H1 (cell line): Measurements from ENCODE around the gene MBOAT2. TPM values are rescaled to one million over a fixed set of nuclear protein-coding genes. Genes with fewer than 3 reads are reported as not detected.

ENCODE experiments used
- CTCF ChIA-PET: fragments of 300-600 bp; sonication (Branson Sonifier 250); formaldehyde crosslinking; loops from one replicate; lab custom pipeline; 2021; ENCODE audit not compliant: partially characterized antibody; lab: Charles Lee
- POLR2A ChIA-PET: fragments of 300-600 bp; sonication (Branson Sonifier 250); formaldehyde crosslinking; loops from one replicate; lab custom pipeline; 2021; ENCODE audit warnings: inconsistent platforms; ENCODE audit not compliant: partially characterized antibody; lab: Charles Lee
- DNase-seq, 2 experiments: peaks; one replicate each; pipeline versions ENCODE4 v3.0.0 to v3.0.0-alpha.2; 2010 to 2022; ENCODE audit warnings: low spot score in 2 of 2, low read depth in 1 of 2, mixed read lengths in 1 of 2
- FAIRE-seq: peaks from 2 replicates; lab custom pipeline; 2011; peaks lifted over from hg19 to GRCh38; lab: Jason Lieb, UNC
- H2AFZ ChIP-seq: 2 replicates; pipeline ENCODE4 v1.8.1; 2012; ENCODE audit warnings: low read length, inconsistent platforms
- H2AK5ac ChIP-seq: 2 replicates; pipeline ENCODE4 v1.6.1; 2013; ENCODE audit warnings: low read depth, low read length
- H2BK120ac ChIP-seq: replicated peaks from 2 replicates; pipeline ENCODE3; 2013; ENCODE audit warnings: low read depth, low read length, inconsistent platforms
- H2BK12ac ChIP-seq: 2 replicates; pipeline ENCODE4 v1.6.1; 2013; ENCODE audit warnings: low read depth, low read length
- H2BK15ac ChIP-seq: 2 replicates; pipeline ENCODE4 v1.6.1; 2013; ENCODE audit warnings: low read length
- H2BK20ac ChIP-seq: 2 replicates; pipeline ENCODE4 v1.6.1; 2013; ENCODE audit warnings: low read length
- H2BK5ac ChIP-seq: 2 replicates; pipeline ENCODE4 v1.6.1; 2013; ENCODE audit warnings: low read depth, low read length
- H3K14ac ChIP-seq: 2 replicates; pipeline ENCODE4 v1.6.1; 2013; ENCODE audit warnings: inconsistent platforms; ENCODE audit not compliant: insufficient read length
- H3K18ac ChIP-seq: 2 replicates; pipeline ENCODE4 v1.6.1; 2013; ENCODE audit warnings: low read length; ENCODE audit errors: extremely low read depth
- H3K23ac ChIP-seq: 2 replicates; pipeline ENCODE4 v1.6.1; 2013; ENCODE audit warnings: inconsistent platforms; ENCODE audit not compliant: insufficient read length
- H3K23me2 ChIP-seq: 2 replicates; pipeline ENCODE4 v1.6.1; 2013; ENCODE audit warnings: low read depth, low read length
- H3K27ac ChIP-seq: 2 replicates; pipeline ENCODE4 v1.6.1; 2011; ENCODE audit warnings: low read depth, low read length, inconsistent platforms
- H3K27me3 ChIP-seq, 4 experiments: replicated peaks in 1 of 4; 1 replicate in 1 of 4; 2 replicates in 3 of 4; pipeline versions ENCODE4 v1.6.1 to v1.8.1; 2011 to 2013; ENCODE audit warnings: low read length in 3 of 4, mild to moderate bottlenecking in 3 of 4, inconsistent platforms in 2 of 4, mixed read lengths in 2 of 4, moderate library complexity in 1 of 4; ENCODE audit not compliant: control insufficient read depth in 3 of 4, insufficient read depth in 3 of 4; ENCODE audit errors: extremely low read depth in 1 of 4
- H3K36me3 ChIP-seq, 4 experiments: 2 replicates each; pipeline versions ENCODE4 v1.6.1 to v1.8.1; 2011 to 2013; ENCODE audit warnings: mild to moderate bottlenecking in 4 of 4, low read length in 3 of 4, moderate library complexity in 2 of 4, control low read depth in 1 of 4, inconsistent platforms in 1 of 4; ENCODE audit not compliant: insufficient read depth in 4 of 4, control insufficient read depth in 2 of 4
- H3K4ac ChIP-seq: replicated peaks from 2 replicates; pipeline ENCODE3; 2013; ENCODE audit warnings: low read length, low read depth, mixed read lengths, inconsistent platforms; ENCODE audit not compliant: insufficient read length
- H3K4me1 ChIP-seq, 4 experiments: replicated peaks in 1 of 4; 1 replicate in 1 of 4; 2 replicates in 3 of 4; pipeline versions ENCODE4 v1.6.1 to v1.8.1; 2011 to 2013; ENCODE audit warnings: low read length in 3 of 4, inconsistent platforms in 2 of 4, mixed read lengths in 1 of 4; ENCODE audit not compliant: insufficient read depth in 4 of 4, control insufficient read depth in 3 of 4
- H3K4me2 ChIP-seq, 2 experiments: 2 replicates each; pipeline versions ENCODE4 v1.6.1 to v1.8.1; 2011 to 2013; ENCODE audit warnings: low read depth in 2 of 2, low read length in 2 of 2, control low read depth in 1 of 2, inconsistent platforms in 1 of 2, mild to moderate bottlenecking in 1 of 2; ENCODE audit not compliant: insufficient read depth in 1 of 2
- H3K4me3 ChIP-seq, 4 experiments: fragments of 200-600, 300-600 bp in 1 of 4; sonication (generic), shearing (Covaris generic), sonication (Bioruptor Twin) in 1 of 4; 2 replicates each; pipeline versions ENCODE4 v1.5.1 to v1.8.1; 2011 to 2016; ENCODE audit warnings: low read length in 4 of 4, low read depth in 3 of 4, control low read depth in 2 of 4, inconsistent platforms in 2 of 4, mild to moderate bottlenecking in 2 of 4, mixed read lengths in 1 of 4, moderate library complexity in 1 of 4; ENCODE audit not compliant: insufficient read depth in 2 of 4; ENCODE audit errors: extremely low read depth in 1 of 4
- H3K56ac ChIP-seq: replicated peaks from 2 replicates; pipeline ENCODE3; 2013; ENCODE audit warnings: low read depth, mild to moderate bottlenecking, mixed read lengths, low read length, inconsistent platforms; ENCODE audit not compliant: insufficient read length
- H3K79me1 ChIP-seq: 2 replicates; pipeline ENCODE4 v1.6.1; 2013; ENCODE audit warnings: low read depth, low read length, control low read depth
- H3K79me2 ChIP-seq, 2 experiments: 2 replicates each; pipeline versions ENCODE4 v1.6.1 to v1.8.1; 2012 to 2013; ENCODE audit warnings: low read length in 2 of 2, mild to moderate bottlenecking in 2 of 2, inconsistent platforms in 1 of 2; ENCODE audit not compliant: insufficient read depth in 2 of 2, control insufficient read depth in 1 of 2
- H3K9ac ChIP-seq, 4 experiments: replicated peaks in 1 of 4; 1 replicate in 1 of 4; 2 replicates in 3 of 4; pipeline versions ENCODE4 v1.6.1 to v1.8.1; 2011 to 2013; ENCODE audit warnings: low read depth in 3 of 4, low read length in 3 of 4, control low read depth in 2 of 4, mild to moderate bottlenecking in 2 of 4, moderate library complexity in 2 of 4, inconsistent platforms in 1 of 4; ENCODE audit errors: extremely low read depth in 1 of 4
- H3K9me3 ChIP-seq, 2 experiments: 2 replicates each; pipeline versions ENCODE4 v1.6.1 to v1.8.1; 2012 to 2013; ENCODE audit warnings: mild to moderate bottlenecking in 2 of 2, moderate library complexity in 2 of 2, control low read depth in 1 of 2, inconsistent platforms in 1 of 2, low read depth in 1 of 2, low read length in 1 of 2, mixed read lengths in 1 of 2; ENCODE audit not compliant: insufficient read depth in 2 of 2
- H4K20me1 ChIP-seq, 2 experiments: replicated peaks in 1 of 2; 2 replicates each; pipeline versions ENCODE3 to v1.8.1; 2011 to 2013; ENCODE audit warnings: inconsistent platforms in 2 of 2, low read length in 2 of 2, mild to moderate bottlenecking in 1 of 2; ENCODE audit not compliant: insufficient read depth in 2 of 2, control insufficient read depth in 1 of 2
- H4K5ac ChIP-seq: 2 replicates; pipeline ENCODE4 v1.6.1; 2013; ENCODE audit warnings: low read length, low read depth, mixed read lengths, inconsistent platforms; ENCODE audit not compliant: insufficient read length
- H4K8ac ChIP-seq: 2 replicates; pipeline ENCODE4 v1.8.0; 2013; ENCODE audit warnings: mild to moderate bottlenecking, moderate library complexity, low read length, inconsistent platforms; ENCODE audit not compliant: insufficient read depth; ENCODE audit errors: extremely low read depth
- H4K91ac ChIP-seq: replicated peaks from 2 replicates; pipeline ENCODE3; 2013; ENCODE audit warnings: low read length, mixed read lengths, inconsistent platforms; ENCODE audit not compliant: insufficient read length
- ASH2L ChIP-seq: fragments of 200-600, 300-600 bp; sonication (generic); IDR thresholded peaks from one replicate; pipeline ENCODE4 v1.7.1; 2017; ENCODE audit warnings: low read length
- CREB1 ChIP-seq: IDR thresholded peaks from 2 replicates; pipeline ENCODE4 v1.6.1; 2012; ENCODE audit warnings: inconsistent platforms
- GABPA ChIP-seq: IDR thresholded peaks from 2 replicates; pipeline ENCODE4 v1.6.1; 2011; ENCODE audit warnings: mild to moderate bottlenecking, low read length, moderate library complexity, borderline replicate concordance; ENCODE audit not compliant: insufficient read depth
- JUND ChIP-seq: IDR thresholded peaks from 2 replicates; pipeline ENCODE4 v1.6.1; 2011; ENCODE audit warnings: mild to moderate bottlenecking, improper control_type of control experiment, low read length
- KDM1A ChIP-seq: fragments of 200-600, 300-600 bp; sonication (generic); IDR thresholded peaks from 2 replicates; pipeline ENCODE4 v1.7.1; 2016; ENCODE audit warnings: mild to moderate bottlenecking, low read length, borderline replicate concordance
- MAFK ChIP-seq: IDR thresholded peaks from 2 replicates; pipeline ENCODE4 v1.6.1; 2012; ENCODE audit warnings: low read depth, mild to moderate bottlenecking, improper control_type of control experiment, low read length
- POLR2AphosphoS5 ChIP-seq: IDR thresholded peaks from 2 replicates; pipeline ENCODE4 v1.6.1; 2011; ENCODE audit warnings: low read depth, low read length
- POU5F1 ChIP-seq: IDR thresholded peaks from 2 replicates; pipeline ENCODE4 v1.6.1; 2011; ENCODE audit warnings: low read depth, mild to moderate bottlenecking, low read length, moderate library complexity
- RBBP5 ChIP-seq: IDR thresholded peaks from 2 replicates; pipeline ENCODE4 v1.7.1; 2012; ENCODE audit warnings: low read depth, mild to moderate bottlenecking, inconsistent platforms, low read length, moderate library complexity, borderline replicate concordance
- SAP30 ChIP-seq: fragments of 300-600 bp; sonication (generic); IDR thresholded peaks from 2 replicates; pipeline ENCODE4 v1.7.1; 2012; ENCODE audit warnings: low read length, moderate library complexity, mild to moderate bottlenecking, inconsistent platforms; ENCODE audit not compliant: insufficient read depth, insufficient replicate concordance
- SIX5 ChIP-seq: IDR thresholded peaks from 2 replicates; pipeline ENCODE4 v1.6.1; 2011; ENCODE audit warnings: mild to moderate bottlenecking, low read depth, low read length
- SP4 ChIP-seq: IDR thresholded peaks from 2 replicates; pipeline ENCODE4 v1.6.1; 2012; ENCODE audit warnings: low read length, inconsistent platforms
- SRF ChIP-seq: IDR thresholded peaks from 2 replicates; pipeline ENCODE4 v1.6.1; 2011; ENCODE audit warnings: mild to moderate bottlenecking, low read depth, low read length, moderate library complexity
- SUZ12 ChIP-seq: fragments of 200-600 bp; sonication (generic); IDR thresholded peaks from 2 replicates; pipeline ENCODE4 v1.6.1; 2012; ENCODE audit warnings: mild to moderate bottlenecking, inconsistent platforms, low read length, moderate library complexity, mixed read lengths
- WGBS, 2 experiments: shearing (Covaris generic) in 1 of 2; methylation state at CpG; one replicate each; pipeline versions ENCODE4 v1.1.6 to v1.1.7; 2013 to 2015; ENCODE audit warnings: low lambda C conversion rate in 2 of 2, mixed read lengths in 2 of 2, inconsistent platforms in 1 of 2, low coverage in 1 of 2, missing lambda C conversion rate in 1 of 2; ENCODE audit not compliant: insufficient replicate concordance in 2 of 2, insufficient coverage in 1 of 2, insufficient read length in 1 of 2; ENCODE audit errors: extremely low coverage in 1 of 2, missing lambda C conversion rate in 1 of 2; 5-methylcytosine and 5-hydroxymethylcytosine counted together
- polyA plus RNA-seq, 7 experiments: library from polyadenylated mRNA; depleted of rRNA in 3 of 7; stranded (reverse) in 5 of 7; unstranded in 2 of 7; fragments of >200 nt in 5 of 7; fragments of 200-250 nt in 2 of 7; gene quantifications; 1 replicate in 5 of 7; 2 replicates in 1 of 7; 4 replicates in 1 of 7; pipeline versions ENCODE4 v1.2.1 to v1.2.3, GENCODE V29; 2011 to 2013; ENCODE audit warnings: missing spikeins in 2 of 7, mixed read lengths in 2 of 7
- total RNA-seq: library from RNA; stranded (reverse); fragmentation: NEBNext Ultra II Directional; extraction: Animal tissue kit (Norgen Biotek cat#: 25700); gene quantifications from 2 replicates; pipeline ENCODE4 v1.2.1, GENCODE V29; 2021

MBOAT2 gene
- total and polyA plus RNA-seq, 2 of the 8 experiments (the other 6 are each of a cell fraction or from before 2014, with no cell fraction given), result 11.2 to 23.4 TPM

GRCh38 chr2:8966123-8966908, 37.2 kb downstream of the MBOAT2 start:
- H2BK20ac ChIP-seq, result no peak overlapping the region
- 87% methylated on average over 9 of the region's 9 CpGs; no CpG with 5 or more reads in 1 of the 2 experiments for WGBS, 2 experiments
- H2AK5ac ChIP-seq, result no peak overlapping the region
- H3K4me2 ChIP-seq, result no peak overlapping the region
- H4K8ac ChIP-seq, result no peak overlapping the region
- no peak overlapping the region for H3K4me3 ChIP-seq
- H2BK12ac ChIP-seq, result no peak overlapping the region
- H3K79me2 ChIP-seq, result peaks cover 0 to 19% of the 10 kb centered on the region in 2 experiments; a peak in 2 of 4 replicates
- no peak overlapping the region for H4K91ac ChIP-seq
- H3K23me2 ChIP-seq, result 0 out of 2 replicates have a peak, but pooled peaks cover 1% of the 10 kb centered on the region
- no peaks in the 10 kb centered on the region for H3K27me3 ChIP-seq
- no peaks in the 10 kb centered on the region; the same call in 1 of the 2 replicates for H3K79me1 ChIP-seq
- no peak overlapping the region for H3K14ac ChIP-seq
- no peak overlapping the region for H4K5ac ChIP-seq
- no peaks in the 10 kb centered on the region for H4K20me1 ChIP-seq
- no peak overlapping the region for H2AFZ ChIP-seq
- H2BK15ac ChIP-seq, result no peak overlapping the region
- H3K9ac ChIP-seq, result no peak overlapping the region
- no peak overlapping the region for H2BK5ac ChIP-seq
- no peak overlapping the region for H3K18ac ChIP-seq
- DNase-seq (no peak), FAIRE-seq (no peak)
- no peak overlapping the region for H3K56ac ChIP-seq
- no peaks in the 10 kb centered on the region for H3K36me3 ChIP-seq
- POLR2A ChIA-PET, result no interaction called here
- H3K4ac ChIP-seq, result no peak overlapping the region
- no peak overlapping the region for H2BK120ac ChIP-seq
- H3K23ac ChIP-seq, result no peak overlapping the region
- H3K9me3 ChIP-seq, result no peaks in the 10 kb centered on the region
- H3K27ac ChIP-seq, result no peak overlapping the region
- CTCF ChIA-PET, result interaction anchor here (0.6 kb wide), 1 partner anchor 146 kb away, joined by 3 read pairs; no protein-coding TSS in a partner anchor
- H3K4me1 ChIP-seq, result no peaks in the 10 kb centered on the region
- TF ChIP-seq SP4 (no peak), SUZ12 (no peak), SRF (no peak), RBBP5 (no peak), POLR2AphosphoS5 (no peak), SAP30 (no peak), KDM1A (no peak), GABPA (no peak), POU5F1 (no peak), MAFK (no peak), JUND (no peak), CREB1 (no peak), ASH2L (no peak), SIX5 (no peak)
